ENCODE data around the gene SLC6A15. TPM values are rescaled to one million over a fixed set of nuclear protein-coding genes. Genes with fewer than 3 reads are reported as not detected.
A peak's percentile ranks its signal among the peaks of the same experiment; 100 is the strongest.

Gene SLC6A15
- total and polyA plus RNA-seq, 9 of the 15 experiments (the other 6 are each of a cell fraction or from before 2014, with no cell fraction given): not detected

DNA sequence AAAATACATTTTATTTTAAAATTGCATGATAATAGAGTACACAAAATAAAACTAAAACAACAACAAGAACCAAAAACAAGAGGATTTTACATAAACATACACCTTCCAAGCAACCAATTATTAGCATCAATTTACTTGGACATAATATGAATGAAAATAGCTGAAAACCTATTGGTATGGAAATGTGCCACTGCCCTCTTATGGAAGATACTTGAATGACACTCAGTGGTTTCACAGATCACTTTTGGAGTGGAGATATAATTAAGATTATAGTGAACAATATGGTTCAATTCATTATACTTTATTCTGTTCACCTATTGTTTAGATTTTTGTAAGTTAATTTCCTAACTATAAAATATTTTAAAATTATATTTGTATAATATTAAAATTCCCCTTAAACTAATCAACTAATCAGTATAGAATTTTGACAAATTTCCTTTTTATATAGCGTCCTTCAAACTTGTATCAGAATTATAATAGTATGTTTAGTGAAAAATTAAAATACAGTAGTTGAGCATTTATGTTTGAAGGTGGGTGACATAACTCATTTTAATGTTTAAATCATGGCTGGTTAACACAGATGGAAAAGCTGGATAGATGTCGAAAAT is 70.1 kb downstream of the SLC6A15 start:
- no peak for FAIRE-seq
- intact Hi-C loops (cut with micrococcal nuclease): no loop called here
- TF ChIP-seq, protein P1, sequence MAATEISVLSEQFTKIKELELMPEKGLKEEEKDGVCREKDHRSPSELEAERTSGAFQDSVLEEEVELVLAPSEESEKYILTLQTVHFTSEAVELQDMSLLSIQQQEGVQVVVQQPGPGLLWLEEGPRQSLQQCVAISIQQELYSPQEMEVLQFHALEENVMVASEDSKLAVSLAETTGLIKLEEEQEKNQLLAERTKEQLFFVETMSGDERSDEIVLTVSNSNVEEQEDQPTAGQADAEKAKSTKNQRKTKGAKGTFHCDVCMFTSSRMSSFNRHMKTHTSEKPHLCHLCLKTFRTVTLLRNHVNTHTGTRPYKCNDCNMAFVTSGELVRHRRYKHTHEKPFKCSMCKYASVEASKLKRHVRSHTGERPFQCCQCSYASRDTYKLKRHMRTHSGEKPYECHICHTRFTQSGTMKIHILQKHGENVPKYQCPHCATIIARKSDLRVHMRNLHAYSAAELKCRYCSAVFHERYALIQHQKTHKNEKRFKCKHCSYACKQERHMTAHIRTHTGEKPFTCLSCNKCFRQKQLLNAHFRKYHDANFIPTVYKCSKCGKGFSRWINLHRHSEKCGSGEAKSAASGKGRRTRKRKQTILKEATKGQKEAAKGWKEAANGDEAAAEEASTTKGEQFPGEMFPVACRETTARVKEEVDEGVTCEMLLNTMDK (IDR thresholded peaks at IDR 0.05; ENCODE audit: borderline replicate concordance, insufficient read depth, low read depth, low read length, poor library complexity, severe bottlenecking): no peak
- TF ChIP-seq, protein P2, sequence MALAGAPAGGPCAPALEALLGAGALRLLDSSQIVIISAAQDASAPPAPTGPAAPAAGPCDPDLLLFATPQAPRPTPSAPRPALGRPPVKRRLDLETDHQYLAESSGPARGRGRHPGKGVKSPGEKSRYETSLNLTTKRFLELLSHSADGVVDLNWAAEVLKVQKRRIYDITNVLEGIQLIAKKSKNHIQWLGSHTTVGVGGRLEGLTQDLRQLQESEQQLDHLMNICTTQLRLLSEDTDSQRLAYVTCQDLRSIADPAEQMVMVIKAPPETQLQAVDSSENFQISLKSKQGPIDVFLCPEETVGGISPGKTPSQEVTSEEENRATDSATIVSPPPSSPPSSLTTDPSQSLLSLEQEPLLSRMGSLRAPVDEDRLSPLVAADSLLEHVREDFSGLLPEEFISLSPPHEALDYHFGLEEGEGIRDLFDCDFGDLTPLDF (CRISPR knock-in tag; IDR thresholded peaks at IDR 0.05): no peak
- TF ChIP-seq NR2C2 (CRISPR knock-in tag; IDR thresholded peaks at IDR 0.05): no peak
- no peak for TF ChIP-seq NR2C2 (tag; IDR thresholded peaks at IDR 0.05)
- TF ChIP-seq SIRT6 (IDR thresholded peaks at IDR 0.05; ENCODE audit: low read depth, low read length): no peak
- peak; percentile 44 to 72; a peak in 3 of 4 replicates for TF ChIP-seq RAD21 (CRISPR knock-in tag; conservative IDR thresholded peaks at IDR 0.05 in 1 of 2, IDR thresholded peaks at IDR 0.05 in 1 of 2)
- no peak for TF ChIP-seq RAD51 (IDR thresholded peaks at IDR 0.05; ENCODE audit: borderline replicate concordance, low read depth)
- TF ChIP-seq, protein P3, sequence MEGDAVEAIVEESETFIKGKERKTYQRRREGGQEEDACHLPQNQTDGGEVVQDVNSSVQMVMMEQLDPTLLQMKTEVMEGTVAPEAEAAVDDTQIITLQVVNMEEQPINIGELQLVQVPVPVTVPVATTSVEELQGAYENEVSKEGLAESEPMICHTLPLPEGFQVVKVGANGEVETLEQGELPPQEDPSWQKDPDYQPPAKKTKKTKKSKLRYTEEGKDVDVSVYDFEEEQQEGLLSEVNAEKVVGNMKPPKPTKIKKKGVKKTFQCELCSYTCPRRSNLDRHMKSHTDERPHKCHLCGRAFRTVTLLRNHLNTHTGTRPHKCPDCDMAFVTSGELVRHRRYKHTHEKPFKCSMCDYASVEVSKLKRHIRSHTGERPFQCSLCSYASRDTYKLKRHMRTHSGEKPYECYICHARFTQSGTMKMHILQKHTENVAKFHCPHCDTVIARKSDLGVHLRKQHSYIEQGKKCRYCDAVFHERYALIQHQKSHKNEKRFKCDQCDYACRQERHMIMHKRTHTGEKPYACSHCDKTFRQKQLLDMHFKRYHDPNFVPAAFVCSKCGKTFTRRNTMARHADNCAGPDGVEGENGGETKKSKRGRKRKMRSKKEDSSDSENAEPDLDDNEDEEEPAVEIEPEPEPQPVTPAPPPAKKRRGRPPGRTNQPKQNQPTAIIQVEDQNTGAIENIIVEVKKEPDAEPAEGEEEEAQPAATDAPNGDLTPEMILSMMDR (IDR thresholded peaks at IDR 0.05 in 2 of 3, conservative IDR thresholded peaks at IDR 0.05 in 1 of 3; ENCODE audit: insufficient read depth in 2 of 3, low read depth in 1 of 3, low read length in 3 of 3): peak in 2 of 3 experiments; percentile 6 to 54; a peak in 2 of 6 replicates
- TF ChIP-seq FOXK2 (conservative IDR thresholded peaks at IDR 0.05 in 1 of 2, IDR thresholded peaks at IDR 0.05 in 1 of 2; ENCODE audit: low read depth in 2 of 2): no peak
- TF ChIP-seq, protein P4, sequence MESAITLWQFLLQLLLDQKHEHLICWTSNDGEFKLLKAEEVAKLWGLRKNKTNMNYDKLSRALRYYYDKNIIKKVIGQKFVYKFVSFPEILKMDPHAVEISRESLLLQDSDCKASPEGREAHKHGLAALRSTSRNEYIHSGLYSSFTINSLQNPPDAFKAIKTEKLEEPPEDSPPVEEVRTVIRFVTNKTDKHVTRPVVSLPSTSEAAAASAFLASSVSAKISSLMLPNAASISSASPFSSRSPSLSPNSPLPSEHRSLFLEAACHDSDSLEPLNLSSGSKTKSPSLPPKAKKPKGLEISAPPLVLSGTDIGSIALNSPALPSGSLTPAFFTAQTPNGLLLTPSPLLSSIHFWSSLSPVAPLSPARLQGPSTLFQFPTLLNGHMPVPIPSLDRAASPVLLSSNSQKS (CRISPR knock-in tag; IDR thresholded peaks at IDR 0.05): no peak
- no peak for TF ChIP-seq JUND (IDR thresholded peaks at IDR 0.05; ENCODE audit: borderline replicate concordance, low read depth, low read length)
- no peak for TF ChIP-seq JUND (tag; IDR thresholded peaks at IDR 0.05; ENCODE audit: borderline replicate concordance, low read depth, low read length)
- no peak for TF ChIP-seq ESRRB (CRISPR knock-in tag; IDR thresholded peaks at IDR 0.05; ENCODE audit: borderline replicate concordance)
- TF ChIP-seq SMC3 (conservative IDR thresholded peaks at IDR 0.05; ENCODE audit: insufficient read depth, low read depth, low read length): 0 out of 2 replicates have a peak, but pooled peaks have one; percentile 11
- no peak for TF ChIP-seq CBX3 (IDR thresholded peaks at IDR 0.05; ENCODE audit: borderline replicate concordance in 1 of 2, low read length in 2 of 2)

More for the DNA sequence above, 70.1 kb downstream of the SLC6A15 start:
- ATAC-seq (no peak), DNase-seq (ENCODE audit: extremely low read depth in 1 of 4, low spot score in 3 of 4) (peak; percentile 6 to 23 (median 9))
- in situ Hi-C loops (cut with MboI): no loop called here
- ChIA-PET POLR2A (no interaction called here), CTCF (ENCODE audit: low intra/inter-chr PET ratio) (interaction anchor here (0.6 kb wide), 1 partner anchor 894 kb away, joined by 3 read pairs; no protein-coding TSS in a partner anchor)
- no peak overlapping the region for H3K4me2 ChIP-seq (ENCODE audit: insufficient read depth, low read length)
- no peak overlapping the region for H3K9ac ChIP-seq (ENCODE audit: insufficient read depth in 1 of 2, low read depth in 2 of 2, low read length in 2 of 2)
- no peaks in the 10 kb centered on the region for H3K9me1 ChIP-seq (ENCODE audit: control insufficient read depth, insufficient read depth, low read length)
- no TSS peak for BruUV-seq (replicated peaks)
- no peak overlapping the region for H2AFZ ChIP-seq (ENCODE audit: low read depth, low read length)
- no peaks in the 10 kb centered on the region for H3K79me2 ChIP-seq (ENCODE audit: control insufficient read depth, insufficient read depth, low read length)
- H3K4me3 ChIP-seq: no peak overlapping the region
- no peak overlapping the region for H3K27ac ChIP-seq (ENCODE audit: extremely low read depth, low read depth, low read length)
- no peaks in the 10 kb centered on the region for H3K9me3 ChIP-seq (replicated peaks; ENCODE audit: control insufficient read depth, insufficient read depth, low read depth, low read length)
- no peaks in the 10 kb centered on the region for H3K36me3 ChIP-seq (ENCODE audit: control insufficient read depth, insufficient read depth, low read length)
- no peaks in the 10 kb centered on the region for H3K4me1 ChIP-seq (replicated peaks in 1 of 2; ENCODE audit: control insufficient read depth in 2 of 2, insufficient read depth in 2 of 2, low read length in 2 of 2)
- H3K27me3 ChIP-seq (ENCODE audit: control insufficient read depth in 2 of 2, insufficient read depth in 2 of 2, low read length in 2 of 2): no peaks in the 10 kb centered on the region
- WGBS (ENCODE audit: insufficient coverage, low coverage, missing lambda C conversion rate): 0% methylated on average over 2 of the region's 2 CpGs
- H4K20me1 ChIP-seq (replicated peaks; ENCODE audit: control insufficient read depth, insufficient read depth, low read length): no peaks in the 10 kb centered on the region

All from K562 (cell line).